HPDE6-E6E7 (cell line): ENCODE results near the gene MBTPS2.
"Not testable (repeated sequence)": the region's sequence is repeated elsewhere in the genome, so short reads cannot be mapped to it uniquely, and the experiment has no call there.

ENCODE experiments used
- DNase-seq: peaks from one replicate; pipeline ENCODE4 v3.0.0; 2011; ENCODE audit warnings: missing footprints; ENCODE audit errors: extremely low spot score

Gene MBTPS2

DNA sequence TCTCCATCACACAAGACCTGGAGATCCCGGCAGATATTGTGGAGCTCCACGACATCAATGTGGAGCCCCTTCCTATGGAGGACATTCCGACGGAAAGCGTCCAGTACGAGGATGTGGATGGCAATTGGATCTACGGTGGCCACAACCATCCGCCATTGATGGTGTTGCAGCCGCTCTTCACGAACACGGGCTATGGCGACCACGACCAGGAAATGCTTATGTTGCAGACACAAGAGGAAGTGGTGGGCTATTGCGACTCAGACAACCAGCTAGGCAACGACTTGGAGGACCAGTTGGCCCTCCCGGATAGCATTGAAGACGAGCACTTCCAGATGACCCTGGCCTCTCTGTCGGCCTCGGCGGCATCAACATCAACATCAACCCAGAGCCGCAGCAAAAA lies 17.1 kb downstream of the MBTPS2 start:
- no peak for DNase-seq

DNA sequence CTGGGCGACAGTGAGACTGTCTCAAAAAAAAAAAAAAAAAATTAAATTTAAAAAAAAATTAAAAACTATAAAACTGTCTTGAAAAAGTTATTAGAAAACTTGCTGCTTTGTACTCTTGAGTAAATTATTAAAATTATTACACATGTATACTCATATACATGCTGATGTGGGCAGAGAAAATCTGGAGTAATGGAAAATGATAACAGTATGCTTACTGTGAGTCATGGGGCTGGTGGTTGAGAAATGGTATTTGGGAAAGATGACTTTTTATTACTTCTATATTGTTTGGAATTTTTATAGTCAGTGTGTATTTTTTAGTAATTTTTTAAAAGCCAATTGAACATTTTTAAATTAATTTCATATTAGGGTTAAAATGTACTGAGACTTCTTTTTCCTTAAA lies 23.8 kb downstream of the MBTPS2 start:
- no peak for DNase-seq

DNA sequence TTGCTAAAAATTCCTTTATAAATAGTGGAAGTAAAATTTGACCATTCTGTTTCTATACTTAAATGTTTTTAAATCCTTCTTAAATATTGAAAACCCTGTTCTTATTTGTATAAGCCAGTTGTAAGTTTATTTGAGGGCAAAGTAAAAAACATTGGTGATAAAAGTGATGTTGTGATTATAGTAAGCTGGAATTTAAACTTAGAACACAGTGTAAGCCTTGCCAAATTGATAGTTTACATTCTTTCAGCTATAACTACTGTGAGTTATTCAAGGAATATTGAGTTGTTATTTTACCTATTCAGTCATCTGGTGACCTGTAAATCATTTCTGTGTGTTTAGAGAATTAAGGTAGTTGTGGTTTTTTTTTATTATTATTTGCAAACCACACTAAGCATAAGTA lies 26.0 kb downstream of the MBTPS2 start:
- no peak for DNase-seq

DNA sequence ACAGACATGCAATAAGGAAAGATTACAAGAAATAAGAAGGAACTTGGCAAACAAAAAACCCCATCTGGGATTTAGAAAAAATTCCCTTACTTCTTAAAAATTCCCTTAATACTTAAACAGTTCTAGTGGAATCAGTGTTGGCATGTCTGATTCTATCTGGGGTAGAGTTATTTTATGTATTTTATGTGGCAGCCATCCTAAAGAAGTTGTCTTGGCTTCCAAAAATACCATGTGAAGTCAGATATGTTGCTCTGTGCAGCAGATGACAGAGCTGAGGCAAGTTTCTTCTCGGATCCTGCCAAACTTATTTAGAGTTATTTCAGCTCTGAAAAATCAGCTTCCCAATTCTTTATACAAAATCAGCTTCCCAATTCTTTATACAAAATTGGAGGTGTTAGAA lies 31.1 kb downstream of the MBTPS2 start:
- no peak for DNase-seq

DNA sequence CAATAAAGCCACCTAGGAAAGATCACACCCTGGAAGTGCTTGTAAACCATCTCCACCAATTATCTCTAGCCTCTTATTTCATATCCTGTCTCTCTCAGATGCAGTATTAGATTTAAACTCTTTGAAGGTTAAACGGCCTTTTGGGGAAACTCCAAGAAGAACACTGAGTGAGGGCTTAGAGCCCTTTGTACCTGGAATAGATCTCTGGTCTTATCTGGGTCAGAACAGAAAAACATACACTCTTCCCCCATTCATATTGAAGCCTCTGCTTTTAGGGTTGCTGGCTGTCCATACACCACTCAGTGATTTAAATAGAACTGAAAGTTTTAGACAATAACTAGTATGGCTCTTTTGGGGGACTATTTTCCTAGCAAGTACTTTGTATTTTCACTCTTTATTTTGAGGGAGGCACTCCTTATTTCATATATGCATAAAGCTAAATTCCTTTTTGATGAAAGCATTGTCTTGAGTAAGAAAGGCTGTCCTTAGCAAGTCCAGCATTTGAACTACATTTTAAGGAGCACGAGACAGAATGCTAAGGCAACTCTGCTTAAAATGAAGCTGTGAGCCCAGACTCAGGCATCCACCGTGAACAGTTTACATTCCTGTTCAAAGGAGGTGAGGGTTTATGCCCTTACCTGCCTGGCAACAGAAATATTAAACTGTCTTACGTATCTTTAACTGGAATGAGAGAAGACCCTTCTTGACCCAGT lies 33.8 kb downstream of the MBTPS2 start:
- no peak for DNase-seq

DNA sequence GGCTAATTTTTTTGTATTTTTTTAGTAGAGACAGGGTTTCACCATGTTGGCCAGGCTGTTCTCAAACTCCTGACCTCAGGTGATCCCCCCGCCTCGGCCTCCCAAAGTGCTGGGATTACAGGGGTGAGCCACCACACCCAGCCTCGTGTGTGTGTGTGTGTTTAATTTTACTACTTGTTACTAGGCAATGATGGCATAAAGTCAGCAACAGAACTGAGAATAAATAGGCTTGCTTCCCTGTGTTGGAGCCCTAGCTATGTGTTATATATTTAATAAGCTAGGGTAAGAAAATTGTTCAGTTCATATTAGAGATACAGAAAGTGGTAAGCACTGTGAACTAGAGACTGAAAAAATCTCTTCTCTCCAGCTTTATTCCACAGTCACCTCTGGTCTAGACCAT lies 34.8 kb downstream of the MBTPS2 start:
- not testable (repeated sequence) for DNase-seq

DNA sequence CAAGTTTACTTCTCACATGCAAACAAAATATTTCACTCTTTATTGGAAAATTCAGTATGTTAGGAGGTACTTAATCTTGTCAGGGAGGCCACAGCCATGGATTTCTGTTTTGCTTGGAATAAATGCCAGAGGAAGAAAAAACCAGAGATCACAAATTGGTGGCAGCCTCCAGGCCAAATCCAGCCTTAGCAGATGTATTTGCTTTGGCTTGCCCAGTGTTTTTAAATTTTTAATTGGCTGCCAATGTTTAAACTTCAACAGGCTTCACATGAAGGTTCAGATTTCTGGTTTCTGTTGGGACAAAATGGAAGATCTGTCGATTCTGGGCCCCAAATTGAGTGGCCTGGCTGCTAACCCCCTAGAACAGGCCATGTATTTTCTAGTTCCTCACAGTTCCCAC lies 35.6 kb downstream of the MBTPS2 start:
- DNase-seq = no peak

DNA sequence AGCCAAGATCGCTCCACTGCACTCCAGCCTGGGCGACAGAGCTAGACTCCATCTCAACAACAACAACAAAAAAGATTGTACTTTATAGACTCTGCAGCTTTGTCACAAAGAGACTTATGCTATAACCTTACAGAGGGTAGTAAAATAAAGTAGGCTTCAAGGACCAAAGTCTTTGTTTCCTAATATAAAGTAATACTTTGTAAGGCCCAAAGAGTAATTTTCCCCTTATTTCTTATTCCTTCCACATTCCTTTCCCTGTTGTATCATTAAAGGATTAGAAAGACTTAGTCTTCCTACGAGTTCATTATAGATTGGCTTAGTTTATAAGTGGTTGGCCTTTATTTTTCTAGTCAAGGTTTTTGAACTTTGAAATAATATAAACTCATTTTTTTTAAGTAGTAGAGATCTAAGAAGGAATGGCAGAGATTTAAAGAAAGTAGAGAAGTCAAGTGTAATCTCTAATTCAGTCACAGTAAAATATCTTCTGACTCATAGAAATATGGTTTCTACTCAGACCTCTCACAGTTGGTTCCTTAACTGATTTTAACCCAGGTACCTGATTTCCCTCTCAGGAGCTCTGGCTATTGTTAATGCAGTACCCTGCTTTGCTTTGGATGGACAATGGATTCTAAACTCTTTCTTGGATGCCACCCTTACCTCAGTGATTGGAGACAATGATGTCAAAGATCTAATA lies 42.6 kb downstream of the MBTPS2 start:
- DNase-seq = no peak

DNA sequence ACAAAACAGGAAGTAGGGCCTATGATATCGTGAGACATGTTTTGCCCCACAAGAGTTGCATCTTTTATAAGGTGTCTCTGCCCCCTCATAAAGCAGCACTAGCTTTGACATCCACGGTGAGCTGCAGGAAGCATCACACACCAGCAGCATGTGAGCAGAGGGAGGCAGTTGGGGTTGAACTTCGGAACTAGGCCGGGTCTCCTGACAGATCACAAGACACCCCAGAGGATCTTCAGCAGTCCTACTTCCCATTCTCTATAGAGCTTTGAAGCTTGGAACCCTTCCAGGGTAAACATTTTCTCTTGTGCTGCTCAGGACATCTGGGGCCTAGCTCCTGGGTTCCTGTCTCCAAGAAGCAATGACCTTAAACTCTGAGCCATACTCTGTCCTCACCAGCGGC lies 43.8 kb downstream of the MBTPS2 start:
- DNase-seq = no peak

DNA sequence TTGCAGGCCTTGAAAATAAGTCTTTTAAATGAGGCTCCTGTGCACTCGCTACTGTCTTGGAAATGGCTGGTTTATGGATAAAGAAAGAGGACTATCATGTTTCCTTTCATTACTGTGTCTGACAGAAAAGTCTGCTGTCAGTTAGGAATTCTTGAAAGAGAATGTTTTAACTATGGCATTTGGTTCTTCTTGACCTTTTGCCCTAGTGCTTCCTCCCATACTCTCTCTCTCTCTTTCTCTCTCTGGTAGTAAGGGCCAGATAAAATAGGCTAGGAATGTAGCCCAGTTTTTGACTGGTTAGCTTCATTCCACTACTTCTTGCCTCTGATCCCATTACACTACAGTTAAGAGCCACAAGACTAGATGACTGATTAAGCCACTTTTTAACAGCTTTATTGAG lies 46.2 kb downstream of the MBTPS2 start:
- DNase-seq = no peak

DNA sequence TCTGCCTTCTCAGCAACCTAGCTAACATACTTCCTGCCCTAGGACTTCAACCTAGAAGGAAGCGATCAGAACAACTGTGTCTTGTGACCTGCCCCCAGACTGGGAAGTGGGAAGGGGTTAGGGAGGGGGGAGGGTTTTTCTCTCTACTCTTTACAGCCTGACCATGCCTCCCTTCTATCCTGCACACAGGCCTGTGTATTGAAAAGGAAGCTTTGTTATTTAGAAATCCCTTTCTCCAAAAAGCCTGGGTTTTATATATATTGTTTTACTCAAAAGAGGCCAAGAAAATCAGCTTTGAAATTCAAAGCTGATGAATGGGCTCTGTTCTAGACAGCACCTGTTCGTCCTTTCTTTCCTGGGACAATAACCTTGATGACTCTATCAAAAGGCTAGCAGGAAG lies 65.9 kb downstream of the MBTPS2 start:
- DNase-seq = no peak

DNA sequence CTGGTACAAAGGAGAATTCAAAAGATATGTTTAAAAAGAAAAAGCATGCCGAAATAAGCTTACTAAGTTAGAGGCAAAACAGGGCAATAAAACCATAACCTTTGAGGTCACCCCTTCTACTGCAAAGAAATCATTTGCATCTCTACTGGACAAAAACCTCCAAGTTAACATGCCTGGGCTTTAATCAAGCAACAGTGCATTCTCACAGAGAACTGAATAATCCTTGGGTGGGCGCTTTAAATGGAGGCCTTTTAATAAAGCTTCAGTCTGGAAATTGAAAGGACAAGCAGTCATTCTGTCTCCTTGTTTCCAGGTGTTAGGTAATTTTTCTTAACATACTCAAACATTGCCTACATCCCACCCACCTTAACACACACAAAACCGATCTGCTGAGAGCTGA lies 66.5 kb downstream of the MBTPS2 start:
- DNase-seq = no peak

DNA sequence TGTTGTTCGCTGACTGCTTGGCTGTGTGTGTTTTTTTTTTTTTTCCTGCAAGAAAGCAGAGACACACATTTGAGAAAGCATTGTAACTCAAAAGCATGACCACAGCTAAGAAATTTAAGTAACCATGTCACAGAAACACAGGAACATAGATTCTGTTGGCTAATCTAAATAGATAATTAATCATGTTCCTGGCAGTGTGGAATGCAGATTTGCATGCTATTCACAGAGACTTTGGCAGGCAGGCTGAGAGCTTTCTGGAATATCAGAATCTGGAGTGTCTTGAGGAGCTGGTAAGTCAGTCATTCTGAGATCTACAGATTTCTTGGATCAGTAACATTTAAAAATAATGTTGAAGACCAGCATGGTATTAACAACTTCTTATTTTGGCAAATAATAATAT lies 67.8 kb downstream of the MBTPS2 start:
- no peak for DNase-seq

DNA sequence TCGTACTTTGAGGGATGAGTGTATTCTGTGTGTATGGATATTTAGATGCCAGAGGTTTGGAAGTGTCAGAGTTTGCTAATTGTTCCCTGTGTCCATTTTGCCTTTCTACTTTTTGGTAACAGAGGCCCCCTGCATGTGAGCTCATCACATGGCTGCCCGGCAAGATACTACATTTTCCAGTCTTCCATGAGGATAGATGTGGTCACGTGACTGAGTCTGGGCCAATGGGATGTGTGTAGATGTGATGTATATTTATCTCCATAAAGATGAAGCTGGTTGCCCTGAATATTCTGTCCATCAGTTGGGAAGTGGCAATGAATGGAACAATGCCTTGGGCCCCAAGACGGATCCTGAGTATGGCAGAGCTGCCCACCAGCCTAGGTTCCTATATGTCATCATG lies 72.1 kb downstream of the MBTPS2 start:
- no peak for DNase-seq

DNA sequence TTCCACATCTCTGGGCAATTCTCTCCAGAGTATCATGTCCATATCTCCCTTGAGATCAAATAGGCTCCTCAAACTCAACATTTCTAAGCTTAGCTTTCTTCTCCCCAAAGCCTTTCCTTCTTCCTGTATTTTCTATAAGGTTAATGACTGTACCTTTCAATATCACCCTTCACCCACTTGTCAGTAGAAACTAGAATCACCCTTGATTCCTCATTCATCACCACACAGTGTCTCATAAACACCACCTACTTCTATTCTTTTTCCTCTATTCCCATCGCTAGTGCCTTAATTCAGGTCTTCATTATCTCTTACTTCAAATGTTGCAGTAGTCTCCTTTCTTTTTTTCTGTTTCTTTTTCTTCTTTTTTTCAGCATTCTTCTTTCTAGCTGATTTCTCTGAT lies 72.8 kb downstream of the MBTPS2 start:
- no peak for DNase-seq

DNA sequence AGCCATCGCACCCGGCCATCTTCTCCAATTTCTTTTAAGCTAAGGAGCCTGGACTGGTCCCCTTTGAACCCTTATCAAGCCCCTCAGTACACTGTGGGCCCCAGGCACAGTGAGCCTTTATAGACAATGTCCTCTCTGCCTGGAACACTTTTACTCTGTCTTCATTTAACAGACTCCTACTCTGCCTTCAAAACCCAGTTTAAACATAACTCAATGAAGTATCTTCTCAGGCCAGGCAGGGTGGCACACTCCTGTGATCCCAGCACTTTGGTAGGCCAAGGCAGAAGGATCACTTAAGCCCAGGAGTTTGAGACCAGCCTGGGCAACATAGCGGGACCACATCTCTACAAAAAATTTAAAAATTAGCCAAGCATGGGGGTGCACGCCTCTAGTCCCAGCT lies 73.6 kb downstream of the MBTPS2 start:
- no peak for DNase-seq

DNA sequence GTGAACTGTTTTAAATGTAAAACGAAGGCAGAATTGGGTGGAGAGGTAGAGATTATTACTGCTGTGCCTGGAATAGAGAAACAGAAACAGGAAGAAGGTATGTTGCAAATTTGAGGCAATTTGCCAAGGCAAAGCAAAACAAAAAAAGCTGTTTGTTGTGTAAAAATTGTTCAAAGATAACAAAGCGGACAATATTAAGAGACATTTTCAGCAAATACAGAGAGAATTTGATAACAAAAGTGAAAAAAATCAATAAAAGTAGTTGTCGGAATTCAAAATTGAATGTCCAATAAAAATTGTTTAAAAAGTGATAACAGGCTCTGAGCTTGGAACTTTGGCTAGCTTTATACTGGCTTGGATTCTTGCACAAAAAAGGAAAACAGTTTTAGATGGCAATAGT lies 86.7 kb downstream of the MBTPS2 start:
- DNase-seq = no peak

DNA sequence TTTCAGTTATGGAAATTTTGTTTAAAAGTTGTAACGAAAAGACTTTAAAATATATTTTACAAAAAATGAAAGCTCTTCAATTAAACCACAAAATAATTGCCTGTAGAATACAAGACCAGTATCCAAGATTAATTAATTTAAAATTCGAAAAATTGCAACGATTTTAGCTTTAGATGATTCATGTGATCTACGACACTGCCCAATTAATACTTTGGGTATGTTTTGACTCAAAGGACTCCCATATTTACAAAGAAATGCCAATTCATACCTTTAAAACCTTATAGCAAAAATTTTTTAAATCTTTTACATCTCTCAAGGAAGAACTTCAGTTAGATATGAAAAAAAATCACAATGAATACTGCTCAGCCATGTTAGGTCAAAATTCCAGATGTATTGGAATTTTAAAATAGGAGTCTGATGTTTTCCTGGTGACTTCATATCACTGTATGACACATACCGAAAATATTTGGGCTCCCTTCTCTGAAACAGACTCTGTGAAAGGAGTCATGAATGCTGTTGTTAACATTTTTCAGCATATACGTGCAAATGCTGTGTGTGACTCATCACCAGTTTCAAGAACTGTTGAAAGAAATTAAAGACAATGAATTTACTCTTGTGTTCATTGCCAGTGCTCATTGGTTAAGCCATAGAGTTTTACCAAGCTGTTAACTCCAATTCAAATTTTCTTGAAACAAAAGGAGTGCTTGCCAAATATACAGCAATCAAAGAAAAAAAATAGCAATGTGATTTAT lies 87.3 kb downstream of the MBTPS2 start:
- peak; percentile 58 for DNase-seq

DNA sequence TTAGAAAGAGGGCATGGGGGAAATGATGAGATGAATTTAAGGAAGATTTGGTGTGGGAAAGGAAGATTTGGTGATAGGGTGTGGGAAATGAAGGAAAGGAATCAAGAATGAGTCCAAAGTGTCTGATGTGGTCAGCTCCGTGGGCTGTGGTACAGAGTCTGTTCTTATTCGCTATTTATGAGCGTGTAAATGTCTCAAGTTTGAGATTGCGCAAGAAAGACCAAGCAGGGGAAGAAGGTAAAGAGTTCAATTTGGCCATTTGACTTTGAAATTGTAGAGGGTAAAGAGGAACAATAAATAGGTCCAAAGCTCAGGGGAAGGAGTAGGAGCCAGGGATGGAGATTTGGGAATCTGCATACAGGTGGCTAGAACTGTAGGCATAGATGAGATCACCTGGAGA lies 89.8 kb downstream of the MBTPS2 start:
- DNase-seq = no peak

DNA sequence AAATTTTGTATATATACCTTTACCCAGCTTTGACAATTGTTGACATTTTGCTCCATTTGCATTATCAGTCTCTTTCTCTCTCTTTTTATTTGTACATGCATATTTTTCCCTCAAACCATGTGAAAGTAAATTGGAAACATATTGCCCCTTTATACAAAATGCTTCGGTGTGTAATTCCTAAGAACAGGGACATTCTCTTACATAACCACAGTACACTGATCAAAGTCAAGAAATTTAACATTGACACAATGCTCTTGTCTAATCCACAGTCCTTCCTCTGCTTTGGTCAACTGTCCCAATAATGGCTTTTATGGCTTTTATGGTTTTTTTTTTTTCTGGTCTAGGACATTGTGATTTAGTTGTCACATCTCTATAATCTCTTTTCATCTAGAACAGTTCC lies 91.6 kb downstream of the MBTPS2 start:
- DNase-seq = no peak

DNA sequence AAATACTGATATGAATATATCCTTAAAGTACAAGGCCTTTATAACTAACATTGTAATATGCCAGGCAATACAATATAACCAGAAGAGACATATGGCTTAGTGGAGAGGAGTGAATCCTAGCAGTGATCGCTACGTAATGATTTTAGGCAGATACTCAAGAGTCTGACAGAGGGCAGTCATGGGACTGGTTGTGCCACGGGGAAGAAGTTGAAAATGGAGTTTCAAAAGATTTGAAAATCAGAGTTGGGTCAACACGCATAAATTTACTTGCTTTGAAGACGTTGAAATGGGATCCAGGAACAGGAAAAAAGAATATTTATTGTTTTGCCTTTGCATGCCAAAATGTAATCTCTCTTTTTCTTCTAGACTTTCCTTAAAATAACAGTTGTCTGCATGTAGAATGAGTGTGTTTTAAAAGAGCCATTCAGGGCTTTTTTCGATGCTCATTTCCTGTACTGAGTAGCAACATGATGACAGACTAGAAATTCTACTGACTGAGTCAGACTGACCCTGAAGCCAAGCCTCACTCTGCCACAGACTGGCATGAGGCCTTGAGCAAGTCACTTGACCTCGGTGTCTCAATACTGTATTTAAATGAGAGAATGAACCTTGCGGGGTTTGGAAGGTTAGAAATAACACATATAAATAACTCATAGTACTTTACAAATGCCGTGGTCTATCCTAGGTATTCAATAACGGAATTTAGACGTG lies 93.0 kb downstream of the MBTPS2 start:
- DNase-seq = peak; percentile 54

DNA sequence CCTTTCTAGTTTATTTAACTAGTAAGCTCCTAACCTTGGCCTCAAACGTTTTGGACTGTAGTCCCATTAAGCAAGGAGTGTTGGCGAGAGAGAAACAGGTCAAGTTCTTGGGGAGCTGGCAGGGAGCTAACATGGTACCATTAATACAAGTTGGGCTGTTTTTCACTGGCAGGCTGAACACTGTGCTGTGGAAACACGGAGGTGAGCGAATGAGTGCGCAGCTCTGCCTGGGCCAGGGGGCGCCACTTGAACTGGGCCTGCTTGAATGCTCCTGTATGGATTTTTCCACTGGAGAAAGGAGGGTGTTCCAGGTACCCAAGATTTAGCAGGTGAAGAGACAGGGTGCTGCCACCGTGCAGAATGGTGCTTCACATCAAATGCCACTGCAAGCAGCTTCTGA lies 93.7 kb downstream of the MBTPS2 start:
- no peak for DNase-seq
